Gastrocnemius medialis (tissue), 4 donors: ENCODE data around the gene APEH.

Experiments used
- CTCF ChIP-seq, 5 experiments: fragments of 450-650 bp in 3 of 5; fragments of 200-600 bp in 2 of 5; sonication (generic) in 2 of 5; IDR thresholded peaks in 4 of 5; conservative IDR thresholded peaks in 1 of 5; 1 replicate in 4 of 5; 2 replicates in 1 of 5; pipeline ENCODE4 v1.5.1; 2016 to 2019; ENCODE audit warnings: antibody characterized with exemption in 5 of 5, mild to moderate bottlenecking in 3 of 5, moderate library complexity in 3 of 5
- POLR2A ChIP-seq, 2 donors: fragments of 450-650 bp; IDR thresholded peaks; one replicate each; pipeline ENCODE4 v1.6.1; 2017; ENCODE audit warnings: antibody characterized with exemption in 2 of 2, mild to moderate bottlenecking in 2 of 2, moderate library complexity in 2 of 2

DNA sequence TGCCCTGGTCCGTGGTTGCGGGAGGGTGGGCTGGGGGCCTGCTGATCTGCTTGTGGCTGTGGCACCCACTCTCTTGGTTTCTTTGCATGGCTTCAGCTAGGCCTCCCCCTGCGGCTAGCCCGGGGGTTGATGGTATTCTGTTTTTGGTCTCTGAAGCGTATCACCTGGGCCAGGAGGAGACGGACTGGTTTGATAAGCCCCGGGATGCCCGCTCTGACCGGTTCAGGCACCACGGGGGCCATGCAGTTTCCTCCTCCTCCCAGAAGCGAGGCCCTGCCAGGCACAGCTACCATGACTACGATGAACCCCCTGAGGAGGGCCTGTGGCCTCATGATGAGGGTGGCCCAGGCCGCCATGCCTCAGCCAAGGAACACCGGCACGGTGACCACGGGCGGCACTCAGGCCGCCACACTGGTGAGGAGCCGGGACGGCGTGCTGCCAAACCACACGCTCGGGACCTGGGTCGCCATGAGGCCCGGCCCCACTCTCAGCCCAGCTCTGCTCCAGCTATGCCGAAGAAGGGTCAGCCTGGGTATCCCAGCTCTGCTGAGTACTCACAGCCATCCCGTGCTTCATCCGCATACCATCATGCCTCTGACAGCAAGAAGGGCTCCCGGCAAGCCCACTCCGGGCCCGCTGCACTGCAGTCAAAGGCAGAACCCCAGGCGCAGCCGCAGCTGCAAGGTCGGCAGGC lies 11.3 kb upstream of the APEH start:
- TF ChIP-seq CTCF (IDR thresholded peaks at IDR 0.05 in 4 of 5, conservative IDR thresholded peaks at IDR 0.05 in 1 of 5) (no peak), POLR2A (IDR thresholded peaks at IDR 0.05) (no peak)
